Stimulated activated CD4-positive, alpha-beta T cell treated with anti-CD3 and anti-CD28 coated beads, Interleukin-12 subunit alpha, Interleukin-12 subunit beta, amount 100 ng/mL, for 48 hours (primary cell): ENCODE results near the gene PTPA.
"Not testable (repeated sequence)": the region's sequence is repeated elsewhere in the genome, so short reads cannot be mapped to it uniquely, and the experiment has no call there.

Experiments
- DNase-seq, 3 donors: peaks; one replicate each; pipeline ENCODE4 v3.0.0-alpha.2; 2020; ENCODE audit warnings: low read depth in 2 of 3, low spot score in 1 of 3

The PTPA gene

DNA sequence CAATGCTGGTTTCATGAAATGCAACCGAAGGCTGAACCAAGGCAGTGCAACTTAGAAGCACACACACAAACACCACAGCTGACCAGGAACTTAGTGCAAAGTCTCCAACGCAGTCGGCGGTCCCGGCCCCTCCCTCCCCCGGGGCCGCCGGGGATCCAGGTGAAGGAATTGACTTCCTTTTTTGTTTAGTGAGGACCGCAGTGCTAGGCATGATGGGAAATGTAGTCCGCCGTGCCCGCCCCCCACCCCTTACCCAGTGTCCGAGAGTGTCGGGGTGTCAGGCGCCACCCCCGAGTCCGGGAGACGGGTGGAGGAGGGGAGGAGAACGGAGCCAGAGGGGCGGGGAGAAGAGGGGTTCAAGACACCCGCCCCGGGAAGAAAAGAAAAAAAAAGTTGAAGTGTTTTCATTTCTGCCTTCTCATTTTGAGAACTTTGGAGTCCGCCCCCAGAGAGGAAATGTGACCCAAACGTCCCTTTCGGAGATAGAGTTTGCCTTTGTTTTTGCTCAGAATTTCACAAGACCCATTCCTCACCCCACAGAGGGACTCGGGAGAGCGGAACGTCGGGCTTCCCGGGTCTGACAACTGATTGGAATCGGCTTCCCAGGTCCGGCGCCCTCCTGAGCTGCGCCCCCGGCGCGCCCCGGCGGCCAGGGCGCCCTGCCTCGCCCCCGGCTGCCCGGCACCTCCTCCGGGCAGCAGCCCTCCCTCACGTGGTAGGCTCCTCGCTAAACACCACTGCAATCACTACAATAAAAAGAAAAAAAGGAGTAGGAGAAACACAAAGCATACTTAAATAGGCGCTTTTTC lies 64.8 kb downstream of the PTPA start:
- DNase-seq = peak; percentile 62 to 66 (median 64)

DNA sequence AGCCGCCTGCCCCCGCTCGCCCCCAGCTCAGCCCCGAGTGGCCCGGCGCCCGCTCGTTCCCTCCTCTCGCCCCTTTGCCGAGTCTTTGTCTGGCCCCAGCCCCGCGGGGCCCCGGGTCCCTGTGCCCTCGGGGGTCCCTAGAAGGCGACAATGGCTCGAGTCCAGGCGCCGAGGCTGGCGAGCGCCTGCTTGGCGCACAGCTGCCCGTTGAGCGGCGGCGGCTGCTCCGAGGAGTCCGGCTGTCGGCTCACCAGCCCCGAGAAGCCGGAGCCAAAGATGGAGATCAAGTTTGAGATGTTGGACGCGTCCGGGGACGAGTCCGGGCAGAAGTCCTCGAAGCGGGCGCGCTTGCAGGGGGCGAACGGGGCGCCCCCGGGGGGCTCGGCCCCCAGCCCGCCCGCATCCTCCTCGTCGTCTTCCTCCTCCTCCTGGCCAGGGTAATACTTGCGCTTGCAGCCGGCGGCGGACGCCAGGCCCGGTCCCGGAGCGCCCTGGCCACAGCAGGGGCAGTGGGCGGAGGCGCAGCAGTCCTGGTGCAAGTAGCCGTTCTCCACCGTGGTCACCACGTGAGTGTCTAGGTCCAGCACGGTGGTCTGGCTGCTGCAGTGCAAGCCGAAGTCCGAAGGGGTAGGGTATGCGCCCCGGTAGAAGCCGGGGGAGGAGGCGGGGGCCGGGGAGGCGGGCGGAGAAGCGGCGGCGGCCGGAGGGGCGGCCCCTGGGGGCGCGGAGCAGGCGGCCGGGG lies 65.7 kb downstream of the PTPA start:
- DNase-seq = peak in 1 of 3 donors; percentile 11

DNA sequence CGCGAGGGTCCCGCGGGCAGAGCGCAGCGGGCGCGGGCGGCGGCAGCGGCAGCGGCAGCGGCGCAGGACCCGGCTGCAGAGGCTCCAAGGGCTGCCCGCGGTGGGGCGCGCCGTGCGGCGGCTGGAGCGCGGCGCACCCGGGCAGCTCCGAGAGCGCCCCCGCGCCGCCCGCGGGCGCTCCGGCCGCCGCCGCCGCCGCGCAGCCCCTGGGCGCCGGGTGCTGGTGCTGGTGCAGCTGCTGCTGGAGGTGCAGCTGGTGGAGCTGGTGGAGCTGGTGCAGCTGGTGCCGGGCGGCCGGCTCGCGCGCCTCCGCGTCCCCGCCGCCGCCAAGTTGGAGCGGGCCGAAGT lies 66.2 kb downstream of the PTPA start:
- DNase-seq = peak in 1 of 3 donors; percentile 12

DNA sequence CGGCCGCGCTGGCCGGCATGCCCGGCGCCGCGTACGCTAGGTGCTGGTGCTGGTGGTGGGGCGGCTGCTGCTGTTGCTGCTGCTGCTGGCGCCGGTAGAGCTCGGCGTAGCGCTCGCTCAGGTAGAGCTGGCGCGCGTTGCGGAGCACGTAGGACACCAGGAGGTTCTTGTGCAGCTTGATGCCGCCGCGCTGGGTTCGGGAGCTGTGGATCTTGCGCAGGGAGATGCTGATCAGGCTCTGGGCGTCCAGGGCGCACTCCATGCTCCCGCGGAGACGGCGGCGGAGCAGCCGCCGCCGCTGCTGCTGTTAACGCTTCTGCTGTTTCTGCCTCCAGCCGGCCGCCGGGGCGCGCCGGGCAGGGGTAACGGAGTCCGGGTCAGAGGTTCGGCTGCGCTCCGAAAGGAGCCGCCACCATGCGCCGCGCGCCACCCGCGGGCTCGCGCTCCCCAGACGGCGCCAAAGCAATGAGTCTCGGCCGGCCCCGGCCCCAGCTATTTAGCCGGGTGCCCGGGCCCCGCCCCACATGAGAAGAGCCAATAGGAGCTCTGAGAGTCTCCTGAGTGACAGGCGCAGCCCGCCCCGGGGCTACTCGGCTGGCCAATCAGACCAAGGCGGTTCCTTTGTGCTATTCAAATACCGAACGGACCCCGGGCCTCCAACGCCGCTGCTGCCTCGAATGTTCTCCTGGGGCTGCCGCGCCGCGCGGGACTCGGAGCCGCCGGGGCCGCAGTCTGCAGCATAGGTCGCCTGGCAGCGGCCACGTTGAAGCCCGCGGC lies 66.8 kb downstream of the PTPA start, which contains the start of gene IER5L:
IER5L (minus strand) TSS at position 471 of the 777 bp plus-strand sequence; CDS start at position 262, 209 bp downstream.
- DNase-seq = peak; percentile 88 to 91 (median 90)

DNA sequence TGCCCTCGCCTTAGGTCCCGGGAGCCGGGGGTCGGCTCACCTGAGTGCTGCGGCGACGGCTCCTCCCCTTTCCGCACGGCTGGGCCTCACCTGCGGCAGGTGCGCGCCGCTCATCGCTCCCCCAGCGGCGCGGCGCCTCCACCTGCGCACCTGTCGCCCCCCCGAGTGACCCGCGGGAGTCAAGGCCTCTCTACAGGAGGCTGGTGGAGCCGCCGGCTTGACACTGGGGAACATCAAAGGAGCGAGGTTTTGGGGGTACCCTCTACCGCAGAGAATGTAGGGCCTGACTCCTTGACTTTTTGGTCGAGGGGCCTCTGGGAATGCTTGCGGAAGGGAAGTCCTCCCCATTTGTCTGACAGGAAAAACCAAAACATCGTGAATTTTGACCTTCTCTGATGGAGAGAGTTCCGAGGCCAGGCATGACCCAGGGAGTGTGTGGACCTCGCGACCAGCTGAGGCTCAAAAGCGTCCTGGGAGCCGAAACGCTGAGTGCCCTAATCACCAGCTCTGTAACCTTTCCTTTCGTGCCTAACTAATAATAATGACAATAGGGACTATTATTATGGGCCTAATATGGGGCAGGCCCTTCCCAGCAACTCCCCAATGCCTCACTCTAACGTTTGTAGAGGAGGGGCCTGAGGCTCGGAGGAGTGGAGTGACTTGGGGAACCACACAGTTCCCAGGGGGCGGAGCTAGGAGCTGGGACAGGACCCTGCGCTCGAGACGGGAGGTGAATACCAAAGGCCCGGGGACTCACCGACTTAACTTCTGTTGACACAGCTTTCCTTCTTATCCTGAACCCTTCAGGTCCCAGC lies 67.6 kb downstream of the PTPA start:
- DNase-seq = no peak

DNA sequence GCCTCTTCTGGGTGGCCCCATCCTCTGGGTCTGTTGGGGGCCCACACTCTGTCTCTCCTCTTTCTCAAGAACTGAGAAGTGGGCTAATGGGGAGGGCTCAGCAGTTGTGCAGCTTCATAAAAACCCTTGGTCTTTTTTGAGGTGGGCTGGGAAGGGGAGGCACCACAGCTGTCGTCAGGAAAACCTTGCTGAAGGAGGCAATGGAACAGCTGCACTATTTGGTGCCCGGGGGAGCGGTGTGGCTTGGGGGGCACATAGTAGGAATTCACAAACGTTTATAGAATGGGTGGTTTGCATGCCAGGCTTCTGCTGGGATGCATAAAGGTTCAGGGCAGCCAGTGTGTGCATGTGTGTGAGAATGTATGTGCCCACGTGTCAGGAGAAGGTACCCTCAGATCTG lies 70.0 kb downstream of the PTPA start:
- no peak for DNase-seq

DNA sequence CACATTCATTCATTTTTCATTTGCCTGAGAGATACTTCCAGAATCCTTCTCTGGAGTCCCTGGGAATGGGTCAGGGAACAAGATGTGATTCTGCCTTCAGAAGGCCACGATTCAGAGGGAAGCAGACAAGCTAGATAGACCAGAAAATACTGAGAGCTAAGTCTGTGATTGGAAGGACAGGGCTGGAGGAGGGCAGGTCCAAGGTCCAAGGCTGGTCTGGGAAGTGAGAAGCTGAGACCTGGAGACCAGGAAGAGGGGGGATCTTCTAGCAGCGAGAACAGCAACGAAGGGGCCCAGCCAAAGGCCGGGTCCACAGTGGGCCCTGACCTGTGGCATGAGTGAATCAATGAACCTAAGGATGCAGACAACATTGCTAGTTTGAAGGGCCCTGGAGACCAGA lies 70.9 kb downstream of the PTPA start:
- no peak for DNase-seq

DNA sequence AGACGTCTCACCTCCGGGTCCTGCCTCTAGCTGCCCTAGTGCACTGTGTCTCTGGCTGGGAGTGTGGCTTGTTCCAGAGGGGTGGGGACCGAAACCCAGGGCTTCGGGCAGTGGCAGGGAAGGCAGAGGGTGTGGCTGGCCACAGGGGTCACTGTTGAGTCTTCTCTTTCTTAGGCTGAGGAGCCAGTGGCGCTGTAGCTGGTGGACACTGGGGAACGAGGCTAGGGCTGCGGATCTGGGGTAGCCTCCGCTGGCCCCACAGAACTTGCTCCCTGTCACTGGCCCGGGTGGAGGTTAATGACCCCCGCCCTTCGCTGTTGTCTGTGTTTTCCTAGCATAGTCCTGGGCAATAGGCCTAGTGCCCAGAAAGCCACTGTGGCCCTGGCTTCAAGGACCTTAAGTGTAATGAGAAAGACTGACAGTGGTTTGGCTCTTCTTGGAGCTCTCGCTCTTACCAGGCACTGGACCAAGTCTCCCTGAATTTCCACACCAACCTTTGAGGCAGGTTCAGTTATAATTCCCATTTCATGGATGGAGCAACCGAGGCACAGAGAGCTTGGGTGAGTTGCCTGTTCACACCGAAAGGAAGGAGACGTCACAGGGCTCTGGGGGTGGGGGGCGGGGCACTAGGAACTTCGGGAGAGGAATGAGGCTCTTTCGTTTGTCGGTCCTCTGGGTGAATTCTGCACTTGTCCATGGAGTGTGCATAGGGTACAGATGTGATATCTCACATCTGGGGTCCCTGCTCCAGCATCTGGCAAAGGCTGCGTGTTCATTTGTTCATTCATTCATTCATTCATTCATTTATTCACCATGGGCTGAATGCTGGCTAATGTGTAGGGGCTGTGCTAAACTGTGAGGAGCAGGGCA lies 71.6 kb downstream of the PTPA start:
- no peak for DNase-seq

DNA sequence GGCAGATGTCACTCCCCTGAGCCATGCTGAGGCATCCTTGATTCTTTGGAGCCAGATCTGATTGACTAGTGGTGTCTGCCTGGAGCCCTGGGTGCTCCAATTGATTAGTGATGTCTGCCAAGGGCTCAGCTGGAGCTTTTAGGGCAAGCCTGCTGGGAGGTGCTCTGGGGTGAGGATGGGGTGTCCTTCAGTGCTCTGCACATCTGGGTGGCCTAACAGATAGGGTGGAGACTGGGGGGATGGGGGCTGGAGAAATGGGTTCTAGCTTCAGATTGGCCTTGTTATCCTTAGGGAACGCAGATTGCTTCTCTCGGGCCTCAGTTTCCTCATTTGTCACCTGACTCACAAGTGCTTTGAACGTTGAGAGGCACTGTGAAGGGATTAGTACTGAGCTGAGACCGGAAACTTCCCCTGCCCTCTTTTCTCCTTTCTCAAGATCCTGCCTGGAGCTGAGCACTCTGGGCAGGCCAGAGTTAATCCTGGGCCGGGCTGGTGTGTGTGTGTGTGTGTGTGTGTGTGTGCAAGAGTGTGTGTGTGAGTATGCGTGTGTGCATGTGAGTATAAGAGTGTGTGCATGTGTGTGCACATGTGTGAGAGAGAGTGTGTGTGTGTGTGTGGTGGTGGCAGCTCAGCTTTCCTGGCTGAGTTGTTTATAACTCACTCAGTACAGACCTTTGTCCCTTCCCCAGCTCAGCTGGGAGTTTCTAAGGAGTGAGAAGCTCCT lies 72.4 kb downstream of the PTPA start:
- DNase-seq = no peak

DNA sequence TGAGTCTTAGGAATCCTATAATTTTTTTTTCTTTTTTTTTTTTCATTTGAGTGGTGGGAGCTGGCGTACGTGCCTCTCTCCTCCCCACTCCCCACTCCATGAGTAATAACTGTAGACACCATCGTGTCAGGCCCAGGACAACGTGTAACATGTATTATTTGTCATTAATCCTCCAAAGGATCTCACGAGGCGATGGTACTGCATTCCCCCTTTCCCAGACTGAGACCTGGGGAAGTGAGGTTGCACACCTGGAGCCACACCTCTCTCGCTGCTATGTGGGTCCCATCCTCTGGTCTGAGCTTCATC lies 73.0 kb downstream of the PTPA start:
- DNase-seq = no peak

DNA sequence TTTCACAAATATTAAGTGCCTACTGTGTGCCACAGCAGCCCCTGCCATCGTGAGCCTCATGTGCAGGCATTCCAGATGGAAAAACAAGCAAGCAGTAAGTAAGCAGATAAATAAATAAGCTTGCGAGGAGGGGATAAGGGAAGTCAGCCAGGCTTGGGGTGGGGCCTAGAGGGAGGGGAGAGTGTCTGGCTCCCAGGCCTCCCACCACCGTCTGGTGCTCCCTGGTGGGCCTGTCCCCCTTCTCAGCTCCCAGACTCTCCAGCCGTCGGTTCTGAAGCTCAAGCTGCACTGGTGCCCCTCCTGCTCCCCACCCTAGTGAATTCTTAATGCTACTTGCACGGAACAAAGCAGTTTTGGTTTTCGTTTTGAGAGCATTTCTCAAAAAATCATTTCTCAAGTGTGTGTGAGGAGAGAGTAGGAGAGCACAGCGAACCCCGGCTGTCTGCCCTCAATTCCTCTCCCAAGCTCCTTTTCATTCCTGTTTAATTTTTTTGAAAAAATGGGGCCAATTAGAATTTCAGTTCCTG lies 73.4 kb downstream of the PTPA start:
- no peak for DNase-seq

DNA sequence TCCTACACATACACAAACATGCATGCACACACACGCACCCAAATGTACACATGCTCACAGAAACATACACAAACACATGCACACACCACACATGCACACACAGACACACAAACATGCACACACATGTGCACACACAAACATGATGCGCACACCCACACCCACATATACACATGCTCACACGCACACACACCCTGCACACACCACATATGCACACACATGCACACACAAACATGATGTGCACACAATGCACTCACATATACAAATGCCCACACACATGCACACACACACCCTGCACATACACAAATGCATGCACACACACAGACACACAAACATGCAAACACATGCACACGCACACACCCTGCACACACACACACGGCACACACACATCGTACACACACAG lies 74.2 kb downstream of the PTPA start:
- no peak for DNase-seq

DNA sequence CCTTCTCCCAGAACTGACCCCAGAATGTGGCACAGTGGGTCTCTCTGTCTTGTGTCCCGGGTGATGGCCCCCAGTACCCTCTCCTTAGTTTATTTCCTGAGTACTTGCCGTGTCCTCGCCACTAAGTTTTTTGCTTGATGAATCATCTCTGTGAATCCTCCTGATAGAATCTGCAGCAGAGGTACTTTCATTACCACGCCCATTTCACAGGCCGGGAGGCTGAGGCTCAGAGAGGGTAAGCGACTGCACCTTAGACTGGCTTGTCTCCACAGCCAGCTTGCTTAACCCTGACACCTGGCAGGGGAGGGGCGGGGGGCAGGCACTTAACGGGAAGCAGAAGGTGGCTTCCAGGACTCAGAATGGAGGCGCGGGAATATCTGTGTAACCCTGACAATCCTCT lies 74.8 kb downstream of the PTPA start:
- no peak for DNase-seq

DNA sequence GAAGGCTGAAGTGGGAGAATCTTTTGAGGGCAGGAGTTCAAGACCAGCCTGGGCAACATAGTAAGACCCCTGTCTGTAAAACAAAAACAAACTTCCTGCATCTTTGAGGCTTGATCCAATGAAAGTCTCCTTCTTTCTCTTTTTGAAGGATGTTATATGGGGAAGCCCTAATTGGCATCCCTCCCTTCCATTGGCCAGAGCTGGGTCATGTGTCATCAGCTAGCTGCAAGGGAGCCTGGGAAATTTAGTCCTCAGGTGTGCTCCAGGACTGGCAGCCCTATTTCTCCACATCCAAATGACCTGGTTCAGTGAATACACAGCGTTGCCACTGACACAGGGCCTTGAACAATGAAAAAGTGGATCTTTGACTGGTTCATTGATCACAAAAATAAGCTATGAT lies 75.8 kb downstream of the PTPA start:
- no peak for DNase-seq

DNA sequence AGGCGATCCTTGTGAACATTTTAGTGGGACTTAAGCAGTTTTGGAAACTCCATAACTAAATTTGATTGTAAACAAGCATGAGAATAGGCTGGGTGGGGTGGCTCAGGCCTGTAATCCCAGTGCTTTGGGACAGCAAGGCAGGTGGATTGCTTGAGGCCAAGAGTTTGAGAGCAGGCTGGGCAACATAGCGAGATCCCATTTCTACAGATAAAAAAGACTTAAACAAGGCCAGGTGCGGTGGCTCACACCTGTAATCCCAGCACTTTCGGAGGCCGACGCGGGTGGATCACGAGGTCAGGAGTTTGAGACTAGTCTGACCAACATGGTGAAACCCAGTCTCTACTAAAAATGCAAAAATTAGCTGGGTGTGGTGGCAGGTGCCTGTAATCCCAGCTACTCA lies 78.8 kb downstream of the PTPA start:
- not testable (repeated sequence) for DNase-seq

DNA sequence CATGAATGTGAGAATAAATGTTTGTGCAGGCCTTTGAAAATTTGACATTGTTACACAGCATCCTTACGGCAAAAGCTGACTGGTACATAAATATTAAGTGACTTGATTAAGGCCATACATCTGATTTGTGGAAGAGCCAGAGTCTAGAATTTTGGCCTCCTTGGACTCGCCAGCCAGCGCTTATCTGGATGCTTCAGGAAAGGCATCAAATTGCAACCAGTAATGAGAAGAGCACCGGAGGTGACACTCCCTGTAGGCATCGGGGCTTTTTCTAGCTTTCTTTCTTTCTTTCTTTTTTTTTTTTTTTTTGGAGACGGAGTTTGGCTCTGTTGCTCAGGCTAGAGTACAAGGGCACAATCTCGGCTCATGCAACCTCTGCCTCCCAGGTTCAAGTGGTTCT lies 80.0 kb downstream of the PTPA start:
- no peak for DNase-seq

DNA sequence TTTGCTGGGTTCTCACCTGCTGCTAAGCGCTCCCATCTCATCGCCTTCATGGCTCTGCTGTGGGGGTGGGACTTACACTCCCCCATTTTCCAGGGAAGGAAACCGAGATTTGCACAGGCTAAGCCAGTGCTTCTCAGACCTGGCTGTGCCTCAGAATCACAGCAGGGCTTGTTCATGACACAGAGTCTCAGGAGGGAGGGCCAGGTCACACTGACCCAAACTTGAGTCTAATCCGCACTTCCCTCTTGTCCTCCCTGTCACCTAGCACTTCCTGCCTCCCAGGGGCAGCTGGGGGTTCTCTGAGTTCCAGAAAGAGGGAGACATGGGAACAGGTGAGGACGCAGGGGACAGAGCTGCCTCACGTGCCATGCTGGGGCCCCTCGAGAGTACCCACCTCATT lies 82.4 kb downstream of the PTPA start:
- no peak for DNase-seq

DNA sequence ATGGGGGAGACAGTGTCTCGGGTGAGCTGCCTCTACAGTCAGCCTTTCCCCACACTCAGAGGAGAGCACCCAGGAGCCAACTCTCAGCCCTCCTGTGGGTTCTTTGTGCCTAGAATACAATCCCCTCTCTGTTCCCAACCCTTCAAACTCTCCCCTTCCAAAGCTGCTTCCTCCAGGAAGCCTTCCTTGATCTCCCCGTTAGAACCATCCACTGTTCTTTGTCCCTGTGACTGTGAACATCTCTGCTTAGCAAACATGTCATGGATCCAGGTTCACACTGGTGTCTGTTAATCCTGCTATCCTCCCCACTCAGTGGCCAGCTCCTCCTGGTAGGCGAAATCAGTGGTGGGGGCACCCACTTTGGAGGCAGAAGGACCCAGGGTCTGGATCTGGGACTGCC lies 83.0 kb downstream of the PTPA start:
- no peak for DNase-seq

DNA sequence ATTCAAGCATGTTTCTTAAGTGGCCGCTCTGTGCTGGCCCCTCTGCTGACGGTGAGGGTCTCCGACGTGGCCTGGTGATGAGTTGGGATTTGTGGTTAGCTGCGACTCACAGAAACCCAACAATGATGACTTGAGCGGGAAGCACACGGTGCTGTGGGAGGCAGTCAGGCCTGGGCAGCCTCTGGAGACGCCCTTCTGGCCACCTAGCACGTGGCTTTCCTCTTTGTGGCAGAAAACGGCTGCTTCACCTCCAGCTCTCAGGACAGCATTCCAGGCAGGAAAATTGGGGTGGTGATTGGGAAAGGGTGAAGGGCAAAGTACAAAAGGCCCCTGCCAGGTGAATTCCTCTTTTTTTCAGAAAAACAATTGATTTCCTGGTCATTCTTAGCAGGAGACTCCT lies 84.4 kb downstream of the PTPA start:
- DNase-seq = no peak
